Peyer's patch (tissue), 4 donors: Measurements from ENCODE around the gene RGS21.
"Not testable (repeated sequence)": the region's sequence is repeated elsewhere in the genome, so short reads cannot be mapped to it uniquely, and the experiment has no call there.

ENCODE experiments used
- CTCF ChIP-seq, 6 experiments: fragments of 450-650 bp in 4 of 6; fragments of 200-600 bp in 2 of 6; sonication (generic) in 1 of 6; IDR thresholded peaks; one replicate each; pipeline ENCODE4 v1.5.1; 2017 to 2019; ENCODE audit warnings: antibody characterized with exemption in 6 of 6, mild to moderate bottlenecking in 3 of 6, moderate library complexity in 1 of 6
- POLR2A ChIP-seq, 2 donors: fragments of 450-650 bp; IDR thresholded peaks; one replicate each; pipeline ENCODE4 v1.5.1; 2017; ENCODE audit warnings: antibody characterized with exemption in 2 of 2, mild to moderate bottlenecking in 2 of 2, moderate library complexity in 2 of 2

GRCh38 chr1:192308314-192308713, 8.5 kb upstream of the RGS21 start:
- TF ChIP-seq CTCF, POLR2A (IDR thresholded peaks at IDR 0.05): not testable (repeated sequence)
